ENCODE results near the gene ZNF738.

DNA sequence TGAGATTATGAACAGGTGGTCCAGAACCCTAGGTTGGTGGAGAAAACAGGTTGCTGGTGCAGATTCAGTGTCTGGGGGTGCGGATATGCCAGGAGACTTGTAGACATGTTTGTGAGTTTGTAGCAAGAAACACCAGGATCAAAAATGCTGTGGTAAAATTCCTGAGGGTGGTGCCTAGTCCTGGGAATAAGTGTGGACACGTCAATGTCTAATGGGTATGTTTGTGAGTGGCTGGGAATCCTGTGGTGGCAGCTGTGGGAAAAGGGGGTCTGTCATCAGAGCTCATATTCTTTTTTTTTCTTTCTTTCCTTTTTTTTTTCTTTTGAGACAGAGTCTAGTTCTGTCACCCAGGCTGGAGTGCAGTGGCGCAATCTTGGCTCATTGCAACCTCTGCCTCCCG is 36.8 kb upstream of the ZNF738 start:
- no peak for TF ChIP-seq EZH2 (IDR thresholded peaks at IDR 0.05; ENCODE audit: low read length, missing control alignments)
- TF ChIP-seq, protein P1, sequence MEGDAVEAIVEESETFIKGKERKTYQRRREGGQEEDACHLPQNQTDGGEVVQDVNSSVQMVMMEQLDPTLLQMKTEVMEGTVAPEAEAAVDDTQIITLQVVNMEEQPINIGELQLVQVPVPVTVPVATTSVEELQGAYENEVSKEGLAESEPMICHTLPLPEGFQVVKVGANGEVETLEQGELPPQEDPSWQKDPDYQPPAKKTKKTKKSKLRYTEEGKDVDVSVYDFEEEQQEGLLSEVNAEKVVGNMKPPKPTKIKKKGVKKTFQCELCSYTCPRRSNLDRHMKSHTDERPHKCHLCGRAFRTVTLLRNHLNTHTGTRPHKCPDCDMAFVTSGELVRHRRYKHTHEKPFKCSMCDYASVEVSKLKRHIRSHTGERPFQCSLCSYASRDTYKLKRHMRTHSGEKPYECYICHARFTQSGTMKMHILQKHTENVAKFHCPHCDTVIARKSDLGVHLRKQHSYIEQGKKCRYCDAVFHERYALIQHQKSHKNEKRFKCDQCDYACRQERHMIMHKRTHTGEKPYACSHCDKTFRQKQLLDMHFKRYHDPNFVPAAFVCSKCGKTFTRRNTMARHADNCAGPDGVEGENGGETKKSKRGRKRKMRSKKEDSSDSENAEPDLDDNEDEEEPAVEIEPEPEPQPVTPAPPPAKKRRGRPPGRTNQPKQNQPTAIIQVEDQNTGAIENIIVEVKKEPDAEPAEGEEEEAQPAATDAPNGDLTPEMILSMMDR (conservative IDR thresholded peaks at IDR 0.05 in 1 of 2, IDR thresholded peaks at IDR 0.05 in 1 of 2; ENCODE audit: low read depth in 1 of 2, low read length in 2 of 2) = no peak

All from fibroblast of lung (primary cell).